H1 (cell line): ENCODE data around the gene GATC. TPM values are rescaled to one million over a fixed set of nuclear protein-coding genes. Genes with fewer than 3 reads are reported as not detected.

Experiments
- CREB1 ChIP-seq: IDR thresholded peaks from 2 replicates; pipeline ENCODE4 v1.6.1; 2012; ENCODE audit warnings: inconsistent platforms
- MAFK ChIP-seq: IDR thresholded peaks from 2 replicates; pipeline ENCODE4 v1.6.1; 2012; ENCODE audit warnings: low read depth, mild to moderate bottlenecking, improper control_type of control experiment, low read length
- NANOG ChIP-seq: IDR thresholded peaks from 2 replicates; pipeline ENCODE4 v1.6.1; 2011; ENCODE audit warnings: low read length, low read depth, mild to moderate bottlenecking, inconsistent platforms; ENCODE audit not compliant: insufficient read depth, poor library complexity, severe bottlenecking
- POLR2AphosphoS5 ChIP-seq: IDR thresholded peaks from 2 replicates; pipeline ENCODE4 v1.6.1; 2011; ENCODE audit warnings: low read depth, low read length
- SAP30 ChIP-seq: fragments of 300-600 bp; sonication (generic); IDR thresholded peaks from 2 replicates; pipeline ENCODE4 v1.7.1; 2012; ENCODE audit warnings: low read length, moderate library complexity, mild to moderate bottlenecking, inconsistent platforms; ENCODE audit not compliant: insufficient read depth, insufficient replicate concordance
- TBP ChIP-seq: IDR thresholded peaks from 2 replicates; pipeline ENCODE4 v1.6.1; 2011; ENCODE audit warnings: low read depth, low read length, improper control_type of control experiment
- TEAD4 ChIP-seq: IDR thresholded peaks from 2 replicates; pipeline ENCODE4 v1.6.1; 2012; ENCODE audit warnings: low read depth, low read length, inconsistent platforms, mixed read lengths
- polyA plus RNA-seq, 7 experiments: library from polyadenylated mRNA; depleted of rRNA in 3 of 7; stranded (reverse) in 5 of 7; unstranded in 2 of 7; fragments of >200 nt in 5 of 7; fragments of 200-250 nt in 2 of 7; gene quantifications; 1 replicate in 5 of 7; 2 replicates in 1 of 7; 4 replicates in 1 of 7; pipeline versions ENCODE4 v1.2.1 to v1.2.3, GENCODE V29; 2011 to 2013; ENCODE audit warnings: missing spikeins in 2 of 7, mixed read lengths in 2 of 7
- total RNA-seq: library from RNA; stranded (reverse); fragmentation: NEBNext Ultra II Directional; extraction: Animal tissue kit (Norgen Biotek cat#: 25700); gene quantifications from 2 replicates; pipeline ENCODE4 v1.2.1, GENCODE V29; 2021
- TF ChIP-seq, protein P1 (sequence below): IDR thresholded peaks from 2 replicates; pipeline ENCODE4 v1.6.1; 2012; ENCODE audit warnings: low read length, inconsistent platforms

Gene GATC
- total and polyA plus RNA-seq, 2 of the 8 experiments (the other 6 are each of a cell fraction or from before 2014, with no cell fraction given): 13.2 to 30.4 TPM

DNA sequence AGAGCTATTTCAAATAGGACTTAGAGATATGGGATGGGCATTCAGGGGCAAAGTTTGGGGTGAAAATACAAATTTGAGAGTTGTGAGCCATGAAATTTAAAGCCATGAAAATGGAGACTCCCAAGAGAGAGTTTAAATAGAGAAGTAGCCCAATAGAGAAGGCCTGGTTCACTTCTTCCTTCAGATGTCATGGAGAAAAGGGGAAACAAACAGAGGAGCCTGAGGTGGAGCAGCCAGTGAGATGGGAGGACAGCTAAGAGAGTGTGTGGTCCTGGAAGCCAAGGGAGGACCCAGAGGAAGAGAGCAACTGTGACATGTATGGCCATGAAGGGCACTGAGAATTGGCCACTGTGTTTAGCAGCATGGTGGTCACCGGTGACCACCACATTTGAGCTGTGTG, 37.4 kb downstream of the GATC start (continued):
- TF ChIP-seq CREB1: no peak
- TF ChIP-seq TEAD4: no peak
- no peak for TF ChIP-seq NANOG
- no peak for TF ChIP-seq MAFK
- TF ChIP-seq SAP30: no peak
- TF ChIP-seq, protein P1, sequence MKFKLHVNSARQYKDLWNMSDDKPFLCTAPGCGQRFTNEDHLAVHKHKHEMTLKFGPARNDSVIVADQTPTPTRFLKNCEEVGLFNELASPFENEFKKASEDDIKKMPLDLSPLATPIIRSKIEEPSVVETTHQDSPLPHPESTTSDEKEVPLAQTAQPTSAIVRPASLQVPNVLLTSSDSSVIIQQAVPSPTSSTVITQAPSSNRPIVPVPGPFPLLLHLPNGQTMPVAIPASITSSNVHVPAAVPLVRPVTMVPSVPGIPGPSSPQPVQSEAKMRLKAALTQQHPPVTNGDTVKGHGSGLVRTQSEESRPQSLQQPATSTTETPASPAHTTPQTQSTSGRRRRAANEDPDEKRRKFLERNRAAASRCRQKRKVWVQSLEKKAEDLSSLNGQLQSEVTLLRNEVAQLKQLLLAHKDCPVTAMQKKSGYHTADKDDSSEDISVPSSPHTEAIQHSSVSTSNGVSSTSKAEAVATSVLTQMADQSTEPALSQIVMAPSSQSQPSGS: no peak
- no peak for TF ChIP-seq TBP
- TF ChIP-seq POLR2AphosphoS5: no peak
